Measurements from ENCODE around the gene PIWIL1. TPM values are rescaled to one million over a fixed set of nuclear protein-coding genes. Genes with fewer than 3 reads are reported as not detected.

The PIWIL1 gene
- under 0.01 TPM in 1 of 2 replicates, not detected in the other for total RNA-seq

GRCh38 chr12:130337488-130338303, at the start of gene PIWIL1:
Gene PIWIL1 (plus strand): TSS chr12:130337887. CDS start chr12:130342592, 4,705 bp downstream.

Other genes with a start within 250 kb of the PIWIL1 start
- gene FZD10, start 175.4 kb upstream of the PIWIL1 start, total RNA-seq = 0.04 and 0.16 TPM in 2 replicates